ENCODE measurements around the gene NHS.

The NHS gene

GRCh38 chrX:17735406-17735805 lies 360.4 kb downstream of the NHS start:
- Histone ChIP-seq H3F3A (ENCODE audit: control insufficient read depth, insufficient read depth) (no peaks in the 10 kb centered on the region), H3K9me2 (replicated peaks; ENCODE audit: control insufficient read depth, low read length) (no peaks in the 10 kb centered on the region), H3K4me3 (ENCODE audit: low read length) (no peak overlapping the region), H3K9me3 (ENCODE audit: control insufficient read depth, insufficient read depth, low read length) (no peaks in the 10 kb centered on the region), H3K79me2 (ENCODE audit: control insufficient read depth, low read length) (no peaks in the 10 kb centered on the region), H3K36me3 (ENCODE audit: control insufficient read depth, low read length) (no peaks in the 10 kb centered on the region), H4K20me1 (ENCODE audit: control insufficient read depth, insufficient read depth, low read depth, low read length) (no peaks in the 10 kb centered on the region), H3K4me2 (ENCODE audit: low read length) (no peak overlapping the region), H3K4me1 (ENCODE audit: control insufficient read depth, low read length) (no peaks in the 10 kb centered on the region), H3K27ac (ENCODE audit: low read depth, low read length) (no peak overlapping the region), H3K27me3 (ENCODE audit: control insufficient read depth, low read length) (no peaks in the 10 kb centered on the region)
- TF ChIP-seq CTCF (IDR thresholded peaks at IDR 0.05; ENCODE audit: low read depth, low read length, poor library complexity, severe bottlenecking): no peak
- no peak for TF ChIP-seq EZH2phosphoT487 (IDR thresholded peaks at IDR 0.05; ENCODE audit: borderline replicate concordance, low read length)

- Histone ChIP-seq H3K9me2 (replicated peaks; ENCODE audit: control insufficient read depth, low read length) (no peaks in the 10 kb centered on the region), H3K4me2 (ENCODE audit: low read length) (no peak overlapping the region), H4K20me1 (ENCODE audit: control insufficient read depth, insufficient read depth, low read depth, low read length) (no peaks in the 10 kb centered on the region), H3K4me1 (ENCODE audit: control insufficient read depth, low read length) (no peaks in the 10 kb centered on the region), H3F3A (ENCODE audit: control insufficient read depth, insufficient read depth) (no peaks in the 10 kb centered on the region), H3K27ac (ENCODE audit: low read depth, low read length) (no peak overlapping the region), H3K27me3 (ENCODE audit: control insufficient read depth, low read length) (no peaks in the 10 kb centered on the region), H3K36me3 (ENCODE audit: control insufficient read depth, low read length) (no peaks in the 10 kb centered on the region), H3K4me3 (ENCODE audit: low read length) (no peak overlapping the region), H3K9me3 (ENCODE audit: control insufficient read depth, insufficient read depth, low read length) (no peaks in the 10 kb centered on the region), H3K79me2 (ENCODE audit: control insufficient read depth, low read length) (no peaks in the 10 kb centered on the region)
- TF ChIP-seq CTCF (IDR thresholded peaks at IDR 0.05; ENCODE audit: low read depth, low read length, poor library complexity, severe bottlenecking) (no peak), EZH2phosphoT487 (IDR thresholded peaks at IDR 0.05; ENCODE audit: borderline replicate concordance, low read length) (no peak)
Observed at GRCh38 chrX:17736478-17736855, 361.5 kb downstream of the NHS start.

GRCh38 chrX:17736856-17737709 lies 362.1 kb downstream of the NHS start, which contains the start of gene SCML1:
Gene SCML1, plus strand, starts transcription at chrX:17737493. Its CDS starts 6,694 bp downstream, at chrX:17744187.
- H3K9me3 ChIP-seq (ENCODE audit: control insufficient read depth, insufficient read depth, low read length): no peaks in the 10 kb centered on the region
- H3K79me2 ChIP-seq (ENCODE audit: control insufficient read depth, low read length): no peaks in the 10 kb centered on the region
- TF ChIP-seq EZH2phosphoT487 (IDR thresholded peaks at IDR 0.05; ENCODE audit: borderline replicate concordance, low read length) (no peak), CTCF (IDR thresholded peaks at IDR 0.05; ENCODE audit: low read depth, low read length, poor library complexity, severe bottlenecking) (no peak)
- H3K4me1 ChIP-seq (ENCODE audit: control insufficient read depth, low read length): no peaks in the 10 kb centered on the region
- no peaks in the 10 kb centered on the region for H3K36me3 ChIP-seq (ENCODE audit: control insufficient read depth, low read length)
- H4K20me1 ChIP-seq (ENCODE audit: control insufficient read depth, insufficient read depth, low read depth, low read length): no peaks in the 10 kb centered on the region
- no peak within 1 kb of the TSS for H3K27ac ChIP-seq (ENCODE audit: low read depth, low read length)
- no peaks in the 10 kb centered on the region for H3F3A ChIP-seq (ENCODE audit: control insufficient read depth, insufficient read depth)
- no peak within 1 kb of the TSS for H3K4me2 ChIP-seq (ENCODE audit: low read length)
- no peaks in the 10 kb centered on the region for H3K9me2 ChIP-seq (replicated peaks; ENCODE audit: control insufficient read depth, low read length)
- no peaks in the 10 kb centered on the region for H3K27me3 ChIP-seq (ENCODE audit: control insufficient read depth, low read length)
- H3K4me3 ChIP-seq (ENCODE audit: low read length): no peak within 1 kb of the TSS

All from DOHH2 (cell line).